HG02588 (cell line): ENCODE results near the gene PRAME.
"Not testable (repeated sequence)": the region's sequence is repeated elsewhere in the genome, so short reads cannot be mapped to it uniquely, and the experiment has no call there.

ENCODE experiments used
- ATAC-seq: cut with Tn5 transposase; IDR thresholded peaks from one replicate; pipeline ENCODE4 v1.9.1; 2021; ENCODE audit warnings: mild to moderate bottlenecking, moderate library complexity; ENCODE audit not compliant: unreplicated experiment

Gene PRAME

GRCh38 chr22:22581524-22581923 is 22.5 kb upstream of the PRAME start:
- not testable (repeated sequence) for ATAC-seq

GRCh38 chr22:22579869-22580604 is 21.0 kb upstream of the PRAME start:
- ATAC-seq = no peak

- no peak for ATAC-seq
These were observed 19.8 kb upstream of the PRAME start for GRCh38 chr22:22578702-22579424.

GRCh38 chr22:22576989-22577427 is 17.9 kb upstream of the PRAME start:
- no peak for ATAC-seq

- no peak for ATAC-seq
These were observed 17.4 kb upstream of the PRAME start for GRCh38 chr22:22576244-22576988.

GRCh38 chr22:22574361-22574760 is 15.3 kb upstream of the PRAME start:
- ATAC-seq = no peak

- no peak for ATAC-seq
These were observed 14.2 kb upstream of the PRAME start for GRCh38 chr22:22573047-22573889.

GRCh38 chr22:22571862-22572261 is 12.8 kb upstream of the PRAME start:
- no peak for ATAC-seq

GRCh38 chr22:22571429-22571828 is 12.4 kb upstream of the PRAME start:
- ATAC-seq = no peak

GRCh38 chr22:22569218-22569617 is 10.2 kb upstream of the PRAME start:
- ATAC-seq = no peak

GRCh38 chr22:22565981-22566380 is 6.9 kb upstream of the PRAME start:
- ATAC-seq = no peak

- no peak for ATAC-seq
These were observed 744 bp downstream of the PRAME start for GRCh38 chr22:22558071-22558971.

- no peak for ATAC-seq
These were observed 1.8 kb downstream of the PRAME start for GRCh38 chr22:22556995-22557925.

GRCh38 chr22:22556578-22556977 is 2.5 kb downstream of the PRAME start:
- no peak for ATAC-seq

- no peak for ATAC-seq
These were observed 3.5 kb downstream of the PRAME start for GRCh38 chr22:22555596-22555995.

GRCh38 chr22:22554587-22555284 is 4.3 kb downstream of the PRAME start:
- ATAC-seq = no peak

- no peak for ATAC-seq
These were observed 5.1 kb downstream of the PRAME start for GRCh38 chr22:22553735-22554586.
